GM19193 (cell line): Measurements from ENCODE around the gene NKTR.

ENCODE experiments used
- POLR2A ChIP-seq: IDR thresholded peaks from 4 replicates; pipeline ENCODE4 v1.6.1; 2011; ENCODE audit not compliant: insufficient read depth, insufficient read length; ENCODE audit errors: extremely low read depth

NKTR gene

DNA sequence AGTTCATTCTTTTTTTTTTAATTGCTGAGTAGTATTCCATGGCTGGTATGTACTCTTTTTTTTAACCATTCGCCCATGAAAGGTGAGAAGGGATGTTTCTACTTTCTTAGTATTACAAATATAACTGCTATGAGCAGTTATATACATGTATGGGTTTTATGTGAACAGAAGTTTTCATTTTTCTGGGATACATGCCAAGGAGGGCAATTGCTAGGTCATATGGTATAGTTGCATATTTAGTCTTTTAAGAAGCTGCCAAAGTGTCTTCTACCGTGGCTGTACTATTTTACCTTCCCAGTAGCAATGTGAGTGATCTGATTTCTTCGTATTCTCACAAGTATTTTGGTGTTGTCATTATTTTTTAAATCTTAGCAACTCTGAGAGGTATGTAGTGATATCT, 73.7 kb downstream of the NKTR start:
- TF ChIP-seq POLR2A = no peak

- TF ChIP-seq POLR2A = no peak
These were observed 75.4 kb downstream of the NKTR start for GRCh38 chr3:42675909-42676308.

DNA sequence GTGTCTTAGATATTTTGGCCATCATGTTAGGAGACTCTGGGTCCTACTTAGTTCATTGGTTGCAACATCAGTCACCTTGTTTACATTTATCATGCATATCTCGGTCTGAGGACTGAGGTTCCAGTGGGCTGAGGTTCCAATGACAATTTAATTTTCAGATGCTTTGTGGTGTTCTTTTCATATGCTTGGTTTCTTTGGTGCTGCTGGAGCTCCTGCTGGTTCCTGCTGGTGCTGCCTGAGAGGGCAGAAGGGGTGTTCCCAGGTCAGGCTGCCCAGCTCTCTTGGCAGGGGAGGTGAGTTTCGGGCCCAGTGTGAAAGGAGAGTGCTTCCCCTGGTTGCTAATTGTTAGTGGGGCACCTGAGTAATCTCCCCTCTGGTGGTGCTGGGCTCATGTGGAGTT, 78.0 kb downstream of the NKTR start:
- no peak for TF ChIP-seq POLR2A

DNA sequence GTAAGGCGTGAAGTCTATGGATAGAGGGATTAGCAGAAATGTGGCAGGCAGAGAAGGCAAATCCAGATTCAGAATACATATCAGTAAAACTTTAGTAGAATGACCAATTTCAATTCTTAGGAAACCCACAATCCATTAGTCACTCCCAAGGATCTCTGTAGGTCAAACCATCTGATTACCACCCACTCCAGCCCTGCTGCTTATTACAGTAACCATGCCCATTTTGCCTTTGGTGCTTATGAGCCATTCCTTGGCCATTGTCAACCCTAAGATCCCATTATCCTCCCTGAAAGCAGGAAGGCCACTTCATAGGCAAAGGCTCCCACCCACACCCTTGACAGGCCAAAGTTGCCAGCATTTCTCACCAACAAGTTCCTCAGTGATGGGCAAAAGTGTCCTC, 79.8 kb downstream of the NKTR start:
- TF ChIP-seq POLR2A = no peak

DNA sequence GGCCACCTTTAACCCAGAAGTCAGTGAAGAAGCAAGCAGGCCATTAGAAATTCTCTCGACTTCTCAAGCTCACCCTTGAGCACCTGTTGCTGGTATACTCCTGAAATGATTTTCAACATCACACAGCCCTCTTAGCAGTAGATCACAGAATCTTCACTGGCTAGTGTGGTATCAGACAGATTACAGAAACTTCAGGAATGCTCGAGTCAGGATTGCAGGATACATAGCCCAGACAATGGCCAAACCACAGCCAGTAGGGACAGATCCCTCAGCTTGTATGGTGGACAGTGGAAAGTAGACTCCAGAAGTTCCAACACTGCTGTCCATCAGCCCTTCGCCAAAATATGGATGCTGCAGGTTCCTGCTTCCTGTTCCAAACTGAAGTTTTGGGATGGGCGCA, 80.3 kb downstream of the NKTR start:
- TF ChIP-seq POLR2A = no peak

- TF ChIP-seq POLR2A = no peak
These were observed 81.0 kb downstream of the NKTR start for GRCh38 chr3:42681361-42682038.

DNA sequence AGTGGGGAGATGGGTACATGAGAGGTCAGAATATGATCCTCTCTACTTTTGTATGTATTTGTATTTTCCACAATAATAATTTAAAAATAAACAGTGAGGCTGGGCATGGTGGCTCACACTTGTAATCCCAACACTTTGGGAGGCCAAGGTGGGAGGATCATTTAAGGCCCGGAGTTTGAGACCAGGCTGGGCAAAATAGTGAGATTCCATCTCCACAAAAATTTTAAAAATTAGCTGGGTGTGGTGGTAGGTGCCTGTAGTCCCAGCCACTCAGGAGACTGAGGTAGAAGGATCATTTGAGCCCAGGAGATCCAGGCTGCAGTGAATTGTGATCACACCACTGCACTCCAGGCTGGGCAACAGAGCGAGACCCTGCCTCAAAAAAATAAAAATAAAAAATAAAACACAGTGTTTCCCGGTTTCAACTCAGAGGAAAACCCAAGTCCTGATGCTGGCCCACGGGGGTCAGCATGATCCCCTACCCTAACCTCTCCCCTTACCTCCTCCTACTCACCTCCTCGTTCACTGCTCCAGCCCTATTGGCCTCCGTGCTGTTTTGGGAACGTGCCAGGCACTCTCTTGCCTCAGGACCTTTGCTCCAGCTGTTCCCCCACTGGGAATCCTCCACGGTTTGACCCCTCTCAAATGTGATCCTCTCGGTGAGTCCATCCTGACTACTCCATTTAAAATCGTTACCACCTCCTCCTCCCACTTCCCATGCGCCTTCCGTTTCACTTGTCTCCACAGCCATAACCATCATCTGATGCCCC, 82.0 kb downstream of the NKTR start:
- no peak for TF ChIP-seq POLR2A

DNA sequence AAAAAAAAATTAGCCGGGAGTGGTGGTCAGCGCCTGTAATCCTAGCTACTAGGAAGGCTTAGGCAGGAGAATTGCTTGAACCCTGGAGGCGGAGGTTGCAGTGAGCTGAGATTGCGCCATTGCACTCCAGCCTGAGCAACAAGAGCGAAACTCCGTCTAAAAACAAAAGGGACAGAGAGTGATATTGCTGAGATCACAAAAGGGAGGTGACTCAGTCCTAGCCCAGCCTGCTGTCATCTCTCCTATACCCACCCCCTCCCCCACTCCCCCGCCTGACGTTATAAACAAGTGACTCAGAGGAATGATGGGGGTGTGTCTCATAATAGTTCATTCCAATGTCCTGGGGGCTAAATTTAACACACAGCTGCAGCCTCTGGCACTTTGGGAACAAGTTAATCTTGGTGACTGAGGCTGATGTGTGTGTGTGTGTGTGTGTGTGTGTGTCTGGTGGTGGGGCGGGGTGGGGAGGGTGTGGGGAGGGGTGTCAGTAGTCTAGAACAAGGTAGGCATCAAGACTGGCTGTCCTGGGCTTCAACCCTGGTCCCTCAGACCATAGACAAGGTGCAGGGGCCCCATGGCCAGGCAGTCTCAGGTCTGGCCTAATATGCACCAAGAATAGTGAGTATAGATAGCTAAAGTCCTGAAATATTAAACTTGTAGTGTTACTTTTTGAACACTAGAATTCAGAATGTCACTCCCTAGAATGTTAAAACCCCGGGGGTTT, 83.6 kb downstream of the NKTR start:
- TF ChIP-seq POLR2A = no peak

- no peak for TF ChIP-seq POLR2A
These were observed 84.3 kb downstream of the NKTR start for GRCh38 chr3:42684632-42685362.

DNA sequence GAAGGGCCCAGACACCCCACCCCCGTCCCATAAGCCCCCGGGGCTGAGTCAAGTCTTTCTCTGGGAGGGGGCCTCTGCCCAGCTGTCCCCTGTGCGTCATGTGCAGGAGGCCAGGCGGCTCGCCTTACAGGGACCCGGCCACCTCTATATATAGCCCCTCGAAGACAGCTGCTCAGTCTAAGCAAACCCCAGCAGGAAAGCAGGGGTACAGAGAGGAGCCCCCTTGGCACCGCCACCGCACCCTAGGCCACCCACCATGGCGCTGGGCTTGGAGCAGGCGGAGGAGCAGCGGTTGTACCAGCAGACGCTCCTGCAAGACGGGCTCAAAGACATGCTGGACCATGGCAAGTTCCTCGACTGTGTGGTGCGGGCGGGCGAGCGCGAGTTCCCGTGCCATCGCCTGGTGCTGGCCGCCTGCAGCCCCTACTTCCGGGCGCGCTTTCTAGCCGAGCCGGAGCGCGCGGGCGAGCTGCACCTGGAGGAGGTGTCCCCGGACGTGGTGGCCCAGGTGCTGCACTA, 84.9 kb downstream of the NKTR start, which contains the start of gene KLHL40:
TSS of gene KLHL40 (plus strand) at position 175 of the 519 bp plus-strand sequence. CDS start at position 257, 82 bp downstream.
- no peak for TF ChIP-seq POLR2A

DNA sequence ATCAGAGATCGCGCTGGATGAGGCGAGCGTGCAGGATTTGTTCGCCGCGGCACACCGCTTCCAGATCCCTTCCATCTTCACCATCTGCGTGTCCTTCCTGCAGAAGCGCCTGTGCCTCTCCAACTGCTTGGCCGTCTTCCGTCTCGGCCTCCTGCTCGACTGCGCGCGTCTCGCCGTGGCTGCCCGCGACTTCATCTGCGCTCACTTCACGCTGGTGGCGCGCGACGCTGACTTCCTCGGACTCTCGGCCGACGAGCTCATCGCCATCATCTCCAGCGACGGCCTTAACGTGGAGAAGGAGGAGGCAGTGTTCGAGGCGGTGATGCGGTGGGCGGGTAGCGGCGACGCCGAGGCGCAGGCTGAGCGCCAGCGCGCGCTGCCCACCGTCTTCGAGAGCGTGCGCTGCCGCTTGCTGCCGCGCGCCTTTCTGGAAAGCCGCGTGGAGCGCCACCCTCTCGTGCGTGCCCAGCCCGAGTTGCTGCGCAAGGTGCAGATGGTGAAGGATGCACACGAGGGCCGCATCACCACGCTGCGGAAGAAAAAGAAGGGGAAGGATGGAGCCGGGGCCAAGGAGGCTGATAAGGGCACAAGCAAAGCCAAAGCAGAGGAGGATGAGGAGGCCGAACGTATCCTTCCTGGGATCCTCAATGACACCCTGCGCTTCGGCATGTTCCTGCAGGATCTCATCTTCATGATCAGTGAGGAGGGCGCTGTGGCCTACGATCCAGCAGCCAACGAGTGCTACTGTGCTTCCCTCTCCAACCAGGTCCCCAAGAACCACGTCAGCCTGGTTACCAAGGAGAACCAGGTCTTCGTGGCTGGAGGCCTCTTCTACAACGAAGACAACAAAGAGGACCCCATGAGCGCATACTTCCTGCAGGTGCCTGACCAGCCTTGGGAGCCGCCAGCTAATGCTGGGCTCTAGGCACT, 85.7 kb downstream of the NKTR start:
- TF ChIP-seq POLR2A = no peak

- TF ChIP-seq POLR2A = no peak
These were observed 86.6 kb downstream of the NKTR start for GRCh38 chr3:42686832-42687650.

DNA sequence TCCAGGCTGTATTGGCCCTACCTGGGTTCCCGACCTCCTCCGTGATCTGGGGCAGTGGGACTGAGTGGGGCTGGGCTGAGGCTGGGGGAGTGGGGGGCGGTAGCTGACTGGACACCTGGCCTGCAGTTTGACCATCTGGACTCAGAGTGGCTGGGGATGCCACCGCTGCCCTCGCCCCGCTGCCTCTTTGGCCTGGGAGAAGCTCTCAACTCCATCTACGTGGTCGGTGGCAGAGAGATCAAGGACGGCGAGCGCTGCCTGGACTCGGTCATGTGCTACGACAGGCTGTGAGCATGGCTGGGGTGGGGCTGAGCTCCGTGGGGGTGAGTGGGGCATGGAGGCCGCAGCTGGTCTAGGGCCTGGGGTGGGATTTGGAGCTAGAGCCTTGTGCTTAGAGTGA, 87.5 kb downstream of the NKTR start:
- no peak for TF ChIP-seq POLR2A
